ENCODE results near the gene CD163. TPM values are rescaled to one million over a fixed set of nuclear protein-coding genes. Genes with fewer than 3 reads are reported as not detected.
"Not testable (repeated sequence)": the region's sequence is repeated elsewhere in the genome, so short reads cannot be mapped to it uniquely, and the experiment has no call there.

Gene CD163
- total RNA-seq, 1 donor: 13.1 TPM

DNA sequence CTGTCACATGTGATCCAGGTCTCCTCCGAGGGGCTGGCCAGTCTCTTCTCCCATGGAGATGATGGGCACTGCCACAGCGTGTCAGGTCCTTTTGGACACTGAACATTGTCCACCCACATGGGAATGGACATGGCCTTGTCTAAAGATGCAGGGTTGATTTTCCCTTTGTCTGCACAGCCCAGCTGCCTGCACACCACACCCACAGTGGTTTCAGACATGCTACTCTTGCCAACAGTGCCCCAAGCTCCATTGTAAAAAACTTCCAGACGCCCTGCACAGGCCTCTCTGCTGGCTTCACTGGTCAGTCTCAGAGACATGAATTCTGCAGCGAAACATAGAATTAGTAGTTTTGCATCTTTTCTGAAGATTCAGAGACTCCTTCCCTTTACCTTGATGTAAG is 18.5 kb downstream of the CD163 start:
- Histone ChIP-seq H3K4me3 (ENCODE audit: low read length) (no peak overlapping the region), H3K9me3 (ENCODE audit: low read depth, low read length) (no peaks in the 10 kb centered on the region), H3K4me1 (ENCODE audit: insufficient read depth, low read length) (no peaks in the 10 kb centered on the region), H3K27me3 (ENCODE audit: insufficient read depth, low read length) (no peaks in the 10 kb centered on the region)

DNA sequence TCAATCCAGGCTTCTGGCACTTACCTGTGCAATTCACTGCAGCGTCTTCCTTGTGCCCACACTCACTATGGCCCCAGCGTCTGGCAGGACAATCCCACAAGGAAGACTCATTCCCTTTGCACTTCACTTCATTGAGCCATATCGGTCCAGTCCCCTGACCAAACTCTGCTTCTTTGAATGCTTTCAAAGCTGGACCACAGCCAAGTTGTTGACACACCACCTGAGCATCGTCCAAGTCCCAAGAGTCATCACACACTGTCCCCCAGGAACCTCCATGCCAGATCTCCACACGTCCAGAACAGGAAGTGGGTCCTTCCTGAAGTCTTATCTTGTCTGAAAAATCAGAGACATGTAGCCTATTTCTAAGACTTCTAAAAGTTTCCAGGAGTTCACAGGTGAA is 20.2 kb downstream of the CD163 start:
- no peak overlapping the region for H3K4me3 ChIP-seq (ENCODE audit: low read length)
- no peaks in the 10 kb centered on the region for H3K4me1 ChIP-seq (ENCODE audit: insufficient read depth, low read length)
- no peaks in the 10 kb centered on the region for H3K9me3 ChIP-seq (ENCODE audit: low read depth, low read length)
- no peaks in the 10 kb centered on the region for H3K27me3 ChIP-seq (ENCODE audit: insufficient read depth, low read length)

DNA sequence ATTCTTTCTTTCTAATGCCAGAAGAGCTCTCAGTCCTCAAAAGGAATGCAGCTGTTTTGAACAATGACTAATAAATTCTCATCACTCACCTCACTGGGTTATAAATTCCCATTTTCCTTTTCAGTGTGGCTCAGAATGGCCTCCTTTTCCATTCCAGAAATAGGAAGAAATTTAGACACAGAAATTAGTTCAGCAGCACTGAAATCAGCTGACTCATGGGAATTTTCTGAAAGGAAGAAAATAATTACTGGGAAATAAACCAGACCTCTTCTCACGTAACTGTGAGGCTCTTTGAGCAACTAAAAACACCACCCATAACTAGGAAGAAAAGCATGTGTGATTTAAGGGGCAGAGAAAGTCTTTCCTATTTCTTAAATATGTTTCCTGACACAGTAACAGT is 23.8 kb downstream of the CD163 start:
- H3K9me3 ChIP-seq (ENCODE audit: low read depth, low read length): no peaks in the 10 kb centered on the region
- H3K4me3 ChIP-seq (ENCODE audit: low read length): no peak overlapping the region
- no peaks in the 10 kb centered on the region for H3K4me1 ChIP-seq (ENCODE audit: insufficient read depth, low read length)
- H3K27me3 ChIP-seq (ENCODE audit: insufficient read depth, low read length): no peaks in the 10 kb centered on the region

DNA sequence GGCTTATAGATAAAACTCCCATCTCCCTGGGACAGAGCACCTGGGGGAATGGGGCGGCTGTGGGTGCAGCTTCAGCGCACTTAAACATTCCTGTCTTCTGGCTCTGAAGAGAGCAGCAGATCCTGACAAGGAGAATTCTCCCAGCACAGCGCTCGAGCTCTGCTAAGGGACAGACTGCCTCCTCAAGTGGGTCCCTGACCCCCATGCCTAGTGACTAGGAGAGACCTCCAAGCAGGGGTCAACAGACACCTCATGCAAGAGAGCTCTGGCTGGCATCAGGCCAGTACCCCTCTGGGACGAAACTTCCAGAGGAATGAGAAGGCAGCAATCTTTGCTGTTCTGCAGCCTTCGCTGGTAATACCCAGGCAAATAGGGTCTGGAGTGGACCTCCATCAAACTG is 31.5 kb downstream of the CD163 start:
- Histone ChIP-seq H3K27me3 (ENCODE audit: insufficient read depth, low read length) (peaks cover 6% of the 10 kb centered on the region), H3K4me1 (ENCODE audit: insufficient read depth, low read length) (no peaks in the 10 kb centered on the region), H3K4me3 (ENCODE audit: low read length) (no peak overlapping the region), H3K9me3 (ENCODE audit: low read depth, low read length) (no peaks in the 10 kb centered on the region)

DNA sequence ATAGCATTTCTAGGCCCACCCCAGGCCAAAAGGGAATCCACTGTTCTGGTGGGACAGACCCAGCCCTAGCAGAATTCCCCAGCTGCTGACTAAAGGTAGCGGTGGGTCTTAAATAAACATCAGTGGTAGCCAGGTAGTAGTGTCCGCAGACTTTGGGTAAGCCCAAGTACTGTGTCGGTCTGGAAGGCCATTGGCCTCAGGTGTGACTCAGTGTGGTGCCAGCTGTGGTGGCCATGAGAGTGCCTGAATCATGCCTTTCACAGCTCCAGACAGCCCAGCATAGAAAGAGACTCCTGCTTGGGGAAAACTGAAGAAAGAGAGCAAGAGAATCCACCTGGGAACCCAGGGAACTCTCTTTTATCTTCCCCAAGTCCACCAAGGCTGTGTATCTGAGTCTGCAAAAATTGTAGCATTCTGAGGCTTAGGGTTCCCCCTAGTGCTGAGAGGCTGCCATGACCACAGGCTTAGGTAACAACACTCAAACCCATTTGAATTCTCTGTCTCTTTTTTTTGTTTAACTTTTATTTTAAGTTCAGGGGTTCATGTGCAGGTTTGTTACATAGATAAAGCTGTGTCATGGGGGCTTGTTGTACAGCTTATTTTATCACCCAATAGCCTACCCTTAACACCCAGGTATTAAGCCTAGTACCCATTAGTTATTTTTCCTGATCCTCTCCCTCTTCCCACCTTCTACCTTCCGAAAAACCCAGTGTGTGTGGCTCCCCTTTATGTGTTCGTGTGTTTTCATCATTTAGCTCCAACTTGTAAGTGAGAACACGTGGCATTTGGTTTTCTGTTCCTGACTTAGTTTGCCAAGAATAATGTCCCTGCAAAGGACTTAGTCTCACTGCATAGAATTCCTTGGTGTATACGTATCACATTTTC is 43.0 kb downstream of the CD163 start:
- Histone ChIP-seq H3K9me3 (ENCODE audit: low read depth, low read length) (no peaks in the 10 kb centered on the region), H3K4me1 (ENCODE audit: insufficient read depth, low read length) (no peaks in the 10 kb centered on the region), H3K4me3 (ENCODE audit: low read length) (no peak overlapping the region), H3K27me3 (ENCODE audit: insufficient read depth, low read length) (no peaks in the 10 kb centered on the region)

DNA sequence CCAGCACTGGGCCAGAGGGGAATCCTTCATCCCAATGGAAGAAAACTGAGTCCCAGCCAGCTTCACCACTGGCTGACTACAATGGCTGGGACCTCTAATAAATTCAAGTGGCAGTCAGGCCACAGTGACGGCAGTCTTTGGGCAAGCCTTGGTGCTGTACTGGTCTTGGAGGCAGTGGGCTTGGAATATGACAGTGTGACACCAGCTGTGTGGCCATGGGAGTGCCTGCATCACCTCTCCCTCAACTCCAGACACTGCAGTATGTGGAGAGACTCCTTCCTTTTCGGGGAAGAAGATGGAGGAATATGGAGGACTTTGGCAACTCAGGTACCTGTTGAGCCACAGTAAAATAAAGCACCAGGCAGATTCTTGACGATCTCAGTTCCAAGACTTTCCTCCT is 43.6 kb downstream of the CD163 start:
- H3K9me3 ChIP-seq (ENCODE audit: low read depth, low read length): no peaks in the 10 kb centered on the region
- no peaks in the 10 kb centered on the region for H3K27me3 ChIP-seq (ENCODE audit: insufficient read depth, low read length)
- H3K4me3 ChIP-seq (ENCODE audit: low read length): no peak overlapping the region
- H3K4me1 ChIP-seq (ENCODE audit: insufficient read depth, low read length): no peaks in the 10 kb centered on the region

DNA sequence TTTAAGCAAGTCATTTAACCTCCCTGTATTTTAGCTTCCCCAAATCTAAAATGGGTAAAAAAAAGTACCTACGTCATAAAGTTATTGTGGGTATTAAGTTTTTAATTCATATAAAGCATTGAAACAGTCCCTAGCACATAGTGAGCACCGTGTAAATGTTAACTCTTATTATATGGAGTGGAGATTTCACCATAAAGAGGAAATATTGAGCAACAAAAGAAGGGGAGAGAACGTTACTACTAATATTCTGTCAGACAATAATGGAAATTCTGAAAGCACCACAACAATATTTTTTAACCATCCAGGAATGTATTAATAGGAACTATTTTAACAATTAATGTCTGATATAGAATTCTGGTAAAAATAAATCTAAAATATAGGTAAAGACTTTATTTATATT is 51.8 kb downstream of the CD163 start:
- Histone ChIP-seq H3K27me3 (ENCODE audit: insufficient read depth, low read length) (no peaks in the 10 kb centered on the region), H3K9me3 (ENCODE audit: low read depth, low read length) (no peaks in the 10 kb centered on the region), H3K4me3 (ENCODE audit: low read length) (no peak overlapping the region), H3K4me1 (ENCODE audit: insufficient read depth, low read length) (no peaks in the 10 kb centered on the region)

DNA sequence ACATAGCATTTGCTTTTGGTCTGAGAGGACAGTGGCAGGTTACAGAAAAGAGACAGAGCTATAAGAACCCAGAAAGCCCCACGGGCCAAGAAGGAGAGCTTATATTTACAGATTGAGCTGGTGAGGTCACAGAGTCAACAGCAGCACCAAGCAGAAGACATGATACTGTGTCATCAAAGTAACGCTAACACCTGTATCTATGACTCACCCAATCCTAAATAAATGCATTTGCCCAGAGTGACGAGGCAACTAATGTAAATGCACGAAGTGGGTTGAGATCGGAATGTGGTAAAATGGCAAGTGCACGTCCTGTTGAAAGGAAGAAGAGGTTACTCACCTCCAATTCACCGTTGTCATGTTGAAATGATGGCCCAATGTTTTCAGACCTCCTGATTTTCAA is 52.9 kb downstream of the CD163 start:
- H3K4me3 ChIP-seq (ENCODE audit: low read length): no peak overlapping the region
- H3K9me3 ChIP-seq (ENCODE audit: low read depth, low read length): no peaks in the 10 kb centered on the region
- no peaks in the 10 kb centered on the region for H3K4me1 ChIP-seq (ENCODE audit: insufficient read depth, low read length)
- H3K27me3 ChIP-seq (ENCODE audit: insufficient read depth, low read length): no peaks in the 10 kb centered on the region

DNA sequence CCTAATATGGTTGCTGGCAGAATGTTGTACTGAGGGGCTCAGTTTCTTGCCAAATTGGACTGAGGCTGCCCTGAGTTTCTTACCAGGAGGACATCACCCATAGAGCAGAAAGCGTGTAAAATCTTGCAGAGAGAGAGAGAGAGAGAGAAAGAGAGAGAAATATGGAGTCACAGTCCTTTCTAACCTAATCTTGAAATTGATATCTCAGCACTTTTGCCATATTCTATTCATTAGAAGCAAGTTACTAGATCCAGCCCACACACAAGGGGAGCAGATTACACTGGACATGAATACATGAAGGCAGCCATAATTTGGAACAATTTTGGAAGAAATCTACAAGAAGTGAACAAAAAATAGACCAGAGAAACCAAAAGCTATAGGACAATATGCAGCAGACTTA is 55.5 kb downstream of the CD163 start:
- H3K4me1 ChIP-seq (ENCODE audit: insufficient read depth, low read length): no peaks in the 10 kb centered on the region
- peaks cover 1% of the 10 kb centered on the region for H3K27me3 ChIP-seq (ENCODE audit: insufficient read depth, low read length)
- no peak overlapping the region for H3K4me3 ChIP-seq (ENCODE audit: low read length)
- no peaks in the 10 kb centered on the region for H3K9me3 ChIP-seq (ENCODE audit: low read depth, low read length)

DNA sequence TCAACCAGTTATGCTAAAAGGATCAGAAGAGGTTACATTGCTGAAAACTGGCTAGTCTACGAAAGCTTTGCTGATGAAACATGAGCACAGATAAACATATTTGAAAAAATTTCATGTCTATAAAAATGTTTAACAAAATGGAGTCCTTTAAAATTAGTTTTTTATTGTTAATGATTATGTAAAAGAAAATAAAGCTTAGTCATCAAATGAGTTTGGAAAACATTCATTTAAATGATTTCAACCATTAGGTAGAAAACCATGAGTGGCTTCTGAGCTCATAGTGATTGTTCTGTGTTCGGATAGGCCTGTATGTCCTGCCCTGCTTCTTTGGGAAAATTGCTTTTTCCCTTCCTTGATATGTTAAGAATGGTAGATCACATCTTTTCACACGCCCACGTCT is 59.0 kb downstream of the CD163 start:
- Histone ChIP-seq H3K9me3 (ENCODE audit: low read depth, low read length) (no peaks in the 10 kb centered on the region), H3K4me3 (ENCODE audit: low read length) (no peak overlapping the region), H3K27me3 (ENCODE audit: insufficient read depth, low read length) (peaks cover 28% of the 10 kb centered on the region), H3K4me1 (ENCODE audit: insufficient read depth, low read length) (peaks cover 4% of the 10 kb centered on the region)

DNA sequence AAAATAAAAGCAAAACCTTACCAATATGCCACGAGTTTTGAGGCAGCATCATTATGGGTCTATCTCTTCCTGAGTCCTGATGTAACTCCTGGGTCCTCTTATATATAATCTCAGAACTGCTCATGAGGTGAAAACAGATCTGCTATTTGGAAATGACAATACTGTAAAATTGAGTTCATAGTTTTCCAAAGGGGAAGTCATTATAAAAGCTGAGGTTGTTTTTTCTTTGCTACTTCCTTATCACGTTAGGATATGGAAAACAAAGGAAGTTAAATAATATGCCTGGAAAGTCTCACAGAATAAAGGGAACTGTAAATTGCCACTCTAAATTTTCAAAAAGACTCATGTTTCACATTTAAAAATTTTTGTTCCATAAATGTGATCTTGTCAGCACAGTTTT is 59.5 kb downstream of the CD163 start, which contains the start of gene CD163L1:
CD163L1 (minus strand) TSS at position 78 of the 400 bp plus-strand sequence; CDS start at position 52, 26 bp downstream.
- no peak within 1 kb of the TSS for H3K4me3 ChIP-seq (ENCODE audit: low read length)
- H3K9me3 ChIP-seq (ENCODE audit: low read depth, low read length): no peaks in the 10 kb centered on the region
- H3K27me3 ChIP-seq (ENCODE audit: insufficient read depth, low read length): peaks cover 31% of the 10 kb centered on the region
- peaks cover 4% of the 10 kb centered on the region for H3K4me1 ChIP-seq (ENCODE audit: insufficient read depth, low read length)

DNA sequence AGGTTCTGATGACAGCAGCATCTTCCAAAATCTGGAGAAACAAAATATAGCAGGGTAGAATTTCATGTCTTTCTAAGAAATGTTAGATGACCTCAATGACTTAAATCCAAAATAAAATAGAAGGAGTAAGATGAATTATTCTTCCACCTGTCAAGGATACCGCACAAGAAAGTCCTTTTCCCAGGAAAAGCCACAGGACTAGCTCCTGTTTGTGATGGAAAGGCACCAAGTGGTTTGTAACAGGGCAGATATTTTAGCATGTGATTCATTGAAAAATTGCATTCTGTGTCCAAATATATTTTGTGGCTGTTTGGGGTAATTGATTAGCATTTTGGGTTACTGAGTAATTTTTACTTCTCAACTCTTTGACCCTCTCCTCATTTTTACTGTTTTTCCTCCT is 62.4 kb downstream of the CD163 start:
- Histone ChIP-seq H3K9me3 (ENCODE audit: low read depth, low read length) (no peaks in the 10 kb centered on the region), H3K27me3 (ENCODE audit: insufficient read depth, low read length) (peaks cover 36% of the 10 kb centered on the region), H3K4me1 (ENCODE audit: insufficient read depth, low read length) (peaks cover 4% of the 10 kb centered on the region), H3K4me3 (ENCODE audit: low read length) (no peak overlapping the region)

DNA sequence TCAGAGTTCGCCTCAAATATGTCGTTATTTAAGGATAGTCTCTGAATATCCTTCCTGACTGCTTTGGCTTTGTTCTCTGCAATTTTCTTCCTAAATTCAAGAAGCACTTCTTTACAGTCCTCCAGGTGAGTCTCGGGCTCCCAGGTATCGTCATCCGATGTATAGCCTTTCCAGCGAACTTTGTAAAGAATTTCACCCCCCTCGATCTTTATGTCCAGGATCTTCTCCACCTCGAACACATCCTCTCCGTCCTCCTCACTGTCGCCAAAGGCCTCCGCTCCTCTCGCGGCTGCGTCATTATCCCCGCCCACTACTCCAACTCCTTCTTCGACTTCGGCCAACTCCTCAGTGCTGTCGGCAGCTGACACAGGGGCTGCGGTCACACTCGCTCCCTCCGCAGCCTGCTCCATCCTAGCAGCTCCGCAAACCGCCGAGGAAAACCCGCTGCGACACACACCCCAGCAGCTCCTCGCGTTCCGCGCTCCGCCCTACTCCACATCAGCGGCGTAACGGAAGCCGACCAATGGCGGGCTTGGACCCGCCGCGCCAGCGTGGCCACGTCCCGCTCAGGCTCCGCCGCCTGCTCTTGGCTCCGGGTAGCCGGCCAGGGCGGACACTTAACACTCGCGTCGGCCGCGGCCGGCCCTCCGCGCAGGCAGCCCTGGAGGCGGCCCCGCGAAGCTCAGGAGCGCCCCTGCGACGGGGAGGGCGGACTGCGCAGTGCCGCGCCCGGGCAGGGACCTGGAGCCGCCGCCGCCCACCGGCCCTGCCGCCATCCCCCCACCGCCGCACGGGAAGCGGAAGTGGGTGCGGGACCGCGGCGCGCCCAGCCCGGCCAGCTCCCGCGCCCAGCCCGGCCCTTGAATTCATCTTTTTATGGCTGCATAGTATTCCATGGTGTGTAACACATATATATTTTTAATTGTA is 63.7 kb downstream of the CD163 start:
- H3K27me3 ChIP-seq (ENCODE audit: insufficient read depth, low read length): peaks cover 36% of the 10 kb centered on the region
- H3K4me1 ChIP-seq (ENCODE audit: insufficient read depth, low read length): peaks cover 4% of the 10 kb centered on the region
- H3K4me3 ChIP-seq (ENCODE audit: low read length): peak overlapping the region; percentile 16
- H3K9me3 ChIP-seq (ENCODE audit: low read depth, low read length): no peaks in the 10 kb centered on the region

DNA sequence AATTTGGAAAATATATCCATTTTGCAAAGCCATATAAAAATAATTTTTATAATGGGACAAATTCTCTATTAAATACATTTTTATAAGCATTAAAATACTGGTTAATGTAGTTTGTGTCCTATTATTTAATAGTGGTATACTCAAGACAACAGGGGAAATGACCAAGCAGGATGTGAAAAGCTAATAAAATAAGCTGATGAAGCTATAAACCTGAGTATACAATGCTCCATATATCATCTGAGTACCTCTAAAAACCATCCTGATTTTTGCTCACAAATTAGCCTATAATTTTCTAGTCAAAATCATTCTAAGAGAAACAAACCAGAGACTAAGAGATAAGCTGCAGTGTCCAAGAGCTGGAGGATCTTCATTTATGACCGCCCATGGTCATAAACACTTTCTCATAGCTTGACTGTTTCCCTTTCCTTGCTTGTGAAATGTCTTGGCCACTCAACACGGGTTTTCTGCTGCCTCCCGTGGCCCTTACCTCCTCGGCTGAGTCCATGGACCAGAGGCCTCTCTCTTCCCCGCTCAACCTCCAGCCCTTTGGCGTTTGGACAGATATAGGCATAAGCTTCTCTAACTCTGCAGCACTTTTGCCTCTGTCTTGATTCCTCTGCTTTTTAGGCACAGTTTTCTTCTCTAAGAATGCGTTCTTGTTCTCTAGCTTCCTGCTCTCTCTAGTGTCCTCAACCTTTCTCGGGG is 65.1 kb downstream of the CD163 start:
- not testable (repeated sequence) for H3K4me1 ChIP-seq (ENCODE audit: insufficient read depth, low read length); H3K4me3 ChIP-seq (ENCODE audit: low read length); H3K9me3 ChIP-seq (ENCODE audit: low read depth, low read length)
- peaks cover 36% of the 10 kb centered on the region for H3K27me3 ChIP-seq (ENCODE audit: insufficient read depth, low read length)

DNA sequence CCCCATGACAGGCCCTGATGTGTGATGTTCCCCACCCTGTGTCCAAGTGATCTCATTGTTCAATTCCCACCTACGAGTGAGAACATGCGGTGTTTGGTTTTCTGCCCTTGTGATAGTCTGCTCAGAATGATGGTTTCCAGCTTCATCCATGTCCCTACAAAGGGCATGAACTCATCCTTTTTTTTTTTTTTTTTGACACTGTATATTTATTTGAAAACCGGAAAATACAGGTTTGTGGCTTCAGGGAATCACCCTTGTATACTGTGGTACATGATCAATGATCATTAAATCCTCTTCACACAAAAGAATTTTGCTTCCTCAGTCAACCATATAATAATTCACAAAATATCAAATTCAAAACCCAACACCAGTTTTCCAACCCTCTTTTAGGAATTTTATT is 66.1 kb downstream of the CD163 start:
- H3K27me3 ChIP-seq (ENCODE audit: insufficient read depth, low read length): peaks cover 29% of the 10 kb centered on the region
- not testable (repeated sequence) for H3K4me3 ChIP-seq (ENCODE audit: low read length); H3K4me1 ChIP-seq (ENCODE audit: insufficient read depth, low read length); H3K9me3 ChIP-seq (ENCODE audit: low read depth, low read length)
